ENCODE data around the gene FHAD1.

DNA sequence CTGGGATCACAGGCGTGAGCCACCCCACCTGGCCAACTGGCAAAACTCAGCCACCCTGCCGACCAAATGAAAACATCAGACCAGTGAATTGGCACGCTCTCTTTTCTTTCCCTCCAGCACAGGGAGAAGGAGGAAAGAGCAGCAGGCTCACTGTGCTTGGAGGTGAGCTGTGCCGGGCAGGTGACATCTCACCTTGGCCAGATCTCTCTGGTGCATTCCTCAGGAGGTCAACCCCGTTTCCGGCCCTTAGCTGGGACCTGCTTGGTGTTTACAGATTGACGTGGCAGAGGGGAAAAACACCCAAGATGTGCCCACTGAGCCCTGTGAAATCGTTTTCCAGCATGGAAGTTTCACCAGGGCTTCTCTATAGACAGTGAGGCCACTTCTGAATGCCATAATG, 48.3 kb upstream of the FHAD1 start:
- TF ChIP-seq EZH2 (IDR thresholded peaks at IDR 0.05; ENCODE audit: borderline replicate concordance) (no peak), EZH2phosphoT487 (IDR thresholded peaks at IDR 0.05; ENCODE audit: low read depth, severe bottlenecking, unreplicated experiment) (no peak)
- TF ChIP-seq, protein P1, sequence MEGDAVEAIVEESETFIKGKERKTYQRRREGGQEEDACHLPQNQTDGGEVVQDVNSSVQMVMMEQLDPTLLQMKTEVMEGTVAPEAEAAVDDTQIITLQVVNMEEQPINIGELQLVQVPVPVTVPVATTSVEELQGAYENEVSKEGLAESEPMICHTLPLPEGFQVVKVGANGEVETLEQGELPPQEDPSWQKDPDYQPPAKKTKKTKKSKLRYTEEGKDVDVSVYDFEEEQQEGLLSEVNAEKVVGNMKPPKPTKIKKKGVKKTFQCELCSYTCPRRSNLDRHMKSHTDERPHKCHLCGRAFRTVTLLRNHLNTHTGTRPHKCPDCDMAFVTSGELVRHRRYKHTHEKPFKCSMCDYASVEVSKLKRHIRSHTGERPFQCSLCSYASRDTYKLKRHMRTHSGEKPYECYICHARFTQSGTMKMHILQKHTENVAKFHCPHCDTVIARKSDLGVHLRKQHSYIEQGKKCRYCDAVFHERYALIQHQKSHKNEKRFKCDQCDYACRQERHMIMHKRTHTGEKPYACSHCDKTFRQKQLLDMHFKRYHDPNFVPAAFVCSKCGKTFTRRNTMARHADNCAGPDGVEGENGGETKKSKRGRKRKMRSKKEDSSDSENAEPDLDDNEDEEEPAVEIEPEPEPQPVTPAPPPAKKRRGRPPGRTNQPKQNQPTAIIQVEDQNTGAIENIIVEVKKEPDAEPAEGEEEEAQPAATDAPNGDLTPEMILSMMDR (IDR thresholded peaks at IDR 0.05; ENCODE audit: poor library complexity), result no peak

Measured in hepatocyte (in vitro differentiated cells).